KMS-11 (cell line): ENCODE data around the gene SERGEF.

ENCODE experiments used
- H2AFZ ChIP-seq: fragments of 200-600 bp; sonication (generic); 2 replicates; pipeline ENCODE4 v1.6.1; 2016; ENCODE audit warnings: antibody characterized with exemption, mixed run types, low read depth
- H3K27ac ChIP-seq: fragments of 200-600 bp; sonication (generic); 2 replicates; pipeline ENCODE4 v1.6.1; 2016; ENCODE audit warnings: mild to moderate bottlenecking, mixed run types
- H3K27me3 ChIP-seq: fragments of 200-600 bp; sonication (generic); 2 replicates; pipeline ENCODE4 v1.6.1; 2017; ENCODE audit warnings: mild to moderate bottlenecking, low read depth, mixed run types, moderate library complexity; ENCODE audit not compliant: insufficient read depth
- H3K36me3 ChIP-seq: fragments of 200-600 bp; sonication (generic); 2 replicates; pipeline ENCODE4 v1.6.1; 2017; ENCODE audit warnings: mild to moderate bottlenecking, mixed run types; ENCODE audit not compliant: insufficient read depth
- H3K4me1 ChIP-seq: fragments of 200-600 bp; sonication (generic); 2 replicates; pipeline ENCODE4 v1.6.1; 2016; ENCODE audit warnings: mild to moderate bottlenecking, low read depth, mixed run types; ENCODE audit not compliant: poor library complexity, severe bottlenecking
- H3K4me2 ChIP-seq: fragments of 200-600 bp; sonication (generic); 2 replicates; pipeline ENCODE4 v1.7.0; 2016; ENCODE audit warnings: mild to moderate bottlenecking, mixed run types
- H3K4me3 ChIP-seq: fragments of 200-600 bp; sonication (generic); IDR thresholded peaks from 2 replicates; pipeline ENCODE4 v1.6.1; 2017; ENCODE audit warnings: low read depth, low read length, mixed read lengths; ENCODE audit not compliant: insufficient read depth
- H3K79me2 ChIP-seq: fragments of 200-600 bp; sonication (generic); 2 replicates; pipeline ENCODE4 v1.6.1; 2016; ENCODE audit warnings: low read depth, mixed run types; ENCODE audit not compliant: insufficient read depth
- H3K9ac ChIP-seq: fragments of 200-600 bp; sonication (generic); 2 replicates; pipeline ENCODE4 v1.6.1; 2016; ENCODE audit warnings: mild to moderate bottlenecking, mixed run types
- H4K20me1 ChIP-seq: fragments of 200-600 bp; sonication (generic); 2 replicates; pipeline ENCODE4 v1.6.1; 2016; ENCODE audit warnings: mild to moderate bottlenecking, mixed run types; ENCODE audit not compliant: insufficient read depth
- CTCF ChIP-seq: fragments of 200-600 bp; sonication (generic); conservative IDR thresholded peaks from 2 replicates; pipeline ENCODE4 v1.6.1; 2017; ENCODE audit warnings: low read depth, mild to moderate bottlenecking, antibody characterized with exemption, low read length, moderate library complexity, mixed read lengths

Gene SERGEF

DNA sequence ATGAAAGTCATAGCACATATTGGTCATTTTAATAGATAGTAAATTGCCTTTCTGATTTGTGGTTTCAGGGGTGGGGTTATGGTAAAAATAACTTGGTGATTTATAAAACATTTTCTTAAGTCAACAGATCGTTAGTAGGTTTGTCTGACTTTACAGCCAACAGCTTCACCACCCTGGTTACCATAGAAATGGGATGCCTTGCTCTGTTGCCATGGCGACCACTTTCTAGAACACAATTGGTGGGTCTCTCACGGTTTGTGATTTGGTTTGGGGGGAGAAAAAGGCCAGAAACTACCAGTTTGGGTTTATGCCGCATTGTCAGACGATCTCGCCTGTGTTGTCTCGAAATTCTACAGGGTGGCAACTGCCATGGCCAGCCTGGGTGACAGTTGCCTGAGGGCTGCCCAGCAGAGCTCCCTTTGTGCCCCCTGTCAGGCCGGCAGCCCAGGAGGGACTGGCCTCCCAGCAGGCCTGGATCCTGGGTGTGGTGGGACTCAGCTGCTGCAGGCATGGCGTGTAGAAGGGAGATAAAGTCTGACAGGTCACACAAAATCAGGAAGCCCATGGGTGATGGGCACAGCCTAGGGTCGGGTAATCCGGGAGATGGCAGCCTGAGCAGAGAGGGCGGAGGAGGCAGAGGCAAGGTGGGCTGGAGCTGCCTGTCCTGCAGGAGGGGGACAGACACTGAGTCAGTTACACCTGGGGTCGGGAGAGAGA, 247.3 kb downstream of the SERGEF start:
- no peak for TF ChIP-seq CTCF
- Histone ChIP-seq H3K27me3 (no peaks in the 10 kb centered on the region), H3K36me3 (no peaks in the 10 kb centered on the region), H3K4me1 (no peaks in the 10 kb centered on the region), H3K4me2 (no peak overlapping the region), H3K79me2 (no peaks in the 10 kb centered on the region), H4K20me1 (no peaks in the 10 kb centered on the region), H3K9ac (no peak overlapping the region), H3K27ac (no peak overlapping the region), H2AFZ (no peak overlapping the region), H3K4me3 (no peak overlapping the region)

DNA sequence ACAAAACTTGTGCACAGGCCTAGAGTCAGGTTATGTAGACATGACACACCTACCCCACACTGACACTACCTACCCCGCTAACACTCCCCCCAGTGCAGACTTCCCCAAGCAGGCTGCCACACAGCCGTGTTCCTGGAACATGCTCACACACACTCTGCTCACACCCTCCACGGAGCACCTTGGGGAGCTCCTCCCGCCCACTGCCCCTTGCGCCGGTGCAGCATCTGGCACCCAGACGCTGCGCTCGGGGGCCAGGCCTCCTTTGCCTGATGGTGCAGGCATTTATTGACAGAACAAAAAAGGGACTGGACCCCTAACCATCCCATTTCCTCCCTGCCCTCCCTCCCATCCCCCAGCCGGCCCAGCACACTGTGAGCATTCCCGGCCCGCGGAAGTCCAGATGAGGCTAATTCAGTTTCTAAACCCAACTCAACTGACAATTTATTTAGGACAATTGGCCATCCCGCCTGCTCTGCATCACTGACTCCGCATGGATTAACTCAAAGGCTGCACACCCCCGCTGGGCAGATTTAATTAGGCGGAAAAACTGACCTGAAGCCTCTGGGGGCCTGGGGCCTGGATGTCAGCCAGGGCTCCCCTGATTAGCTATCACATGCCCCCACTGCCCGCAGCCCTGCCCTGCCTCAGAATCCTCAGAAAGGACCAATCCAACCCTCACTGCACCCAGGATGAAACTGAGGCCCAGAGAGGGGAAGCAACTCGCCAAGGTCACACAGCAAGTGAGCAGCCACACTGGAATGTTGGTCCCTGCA, 248.2 kb downstream of the SERGEF start:
- Histone ChIP-seq H3K9ac (no peak overlapping the region), H3K4me2 (no peak overlapping the region), H3K36me3 (no peaks in the 10 kb centered on the region), H3K27me3 (no peaks in the 10 kb centered on the region), H3K4me1 (no peaks in the 10 kb centered on the region), H3K79me2 (no peaks in the 10 kb centered on the region), H4K20me1 (no peaks in the 10 kb centered on the region), H3K27ac (no peak overlapping the region), H3K4me3 (no peak overlapping the region), H2AFZ (no peak overlapping the region)
- no peak for TF ChIP-seq CTCF

DNA sequence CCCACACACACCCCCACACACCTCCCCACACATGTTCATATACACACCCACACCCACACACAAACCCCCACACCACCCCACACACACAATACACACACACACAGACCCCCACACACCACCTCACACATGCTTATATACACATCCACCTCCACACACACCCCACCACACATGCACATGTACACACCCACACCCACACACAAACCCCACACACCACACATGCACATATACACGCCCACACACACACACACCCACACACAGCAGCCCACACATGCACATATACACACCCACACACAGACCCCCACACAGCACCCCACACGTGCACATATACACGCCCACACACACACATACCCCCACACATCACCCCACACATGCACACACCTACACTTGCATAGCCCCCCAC, 249.1 kb downstream of the SERGEF start:
- no peaks in the 10 kb centered on the region for H3K36me3 ChIP-seq

DNA sequence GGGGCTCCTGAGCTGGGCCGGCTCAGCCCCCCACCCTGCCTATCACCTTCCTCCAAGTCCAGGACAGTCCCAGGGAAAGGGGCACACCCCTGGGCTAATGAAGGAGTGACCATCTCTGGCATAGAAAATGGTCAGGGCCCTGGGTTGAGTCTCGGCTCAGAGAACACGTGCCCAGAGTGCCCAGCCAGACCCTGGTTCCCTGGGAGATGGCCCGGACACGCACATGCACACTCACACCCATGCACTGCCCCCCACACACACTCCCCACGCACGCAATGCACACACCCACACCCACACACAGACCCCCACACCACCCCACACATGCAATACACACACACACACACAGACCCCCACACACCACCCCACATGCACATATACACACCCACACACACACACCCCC, 249.6 kb downstream of the SERGEF start:
- Histone ChIP-seq H3K79me2 (no peaks in the 10 kb centered on the region), H3K9ac (no peak overlapping the region), H3K27me3 (no peaks in the 10 kb centered on the region), H3K4me2 (no peak overlapping the region), H3K27ac (no peak overlapping the region), H4K20me1 (no peaks in the 10 kb centered on the region), H3K4me3 (no peak overlapping the region), H3K4me1 (no peaks in the 10 kb centered on the region), H2AFZ (no peak overlapping the region), H3K36me3 (no peaks in the 10 kb centered on the region)
- no peak for TF ChIP-seq CTCF

More for the DNA sequence above, 249.1 kb downstream of the SERGEF start:
- H3K27me3 ChIP-seq = no peaks in the 10 kb centered on the region
- H3K27ac ChIP-seq = no peak overlapping the region
- H3K4me1 ChIP-seq = no peaks in the 10 kb centered on the region
- TF ChIP-seq CTCF = no peak
- H4K20me1 ChIP-seq = no peaks in the 10 kb centered on the region
- H3K4me2 ChIP-seq = no peak overlapping the region
- H3K4me3 ChIP-seq = no peak overlapping the region
- H3K79me2 ChIP-seq = no peaks in the 10 kb centered on the region
- no peak overlapping the region for H2AFZ ChIP-seq
- H3K9ac ChIP-seq = no peak overlapping the region
